A172 (cell line): Measurements from ENCODE around the gene SLC35E4. TPM values are rescaled to one million over a fixed set of nuclear protein-coding genes. Genes with fewer than 3 reads are reported as not detected.
A peak's percentile ranks its signal among the peaks of the same experiment; 100 is the strongest.
"Not testable (repeated sequence)": the region's sequence is repeated elsewhere in the genome, so short reads cannot be mapped to it uniquely, and the experiment has no call there.

ENCODE experiments used
- DNase-seq: peaks from one replicate; pipeline ENCODE4 v3.0.0-alpha.2; 2015; ENCODE audit warnings: low spot score
- total RNA-seq: library from RNA; depleted of rRNA; stranded (reverse); fragments of >200 nt; shearing (Covaris generic); gene quantifications from 2 replicates; pipeline ENCODE4 v1.2.3, GENCODE V29; 2014

SLC35E4 gene
- total RNA-seq, 1 experiment from 2014 or later: 8.1 TPM

GRCh38 chr22:30650508-30651116 lies 15.0 kb downstream of the SLC35E4 start:
- DNase-seq: no peak

DNA sequence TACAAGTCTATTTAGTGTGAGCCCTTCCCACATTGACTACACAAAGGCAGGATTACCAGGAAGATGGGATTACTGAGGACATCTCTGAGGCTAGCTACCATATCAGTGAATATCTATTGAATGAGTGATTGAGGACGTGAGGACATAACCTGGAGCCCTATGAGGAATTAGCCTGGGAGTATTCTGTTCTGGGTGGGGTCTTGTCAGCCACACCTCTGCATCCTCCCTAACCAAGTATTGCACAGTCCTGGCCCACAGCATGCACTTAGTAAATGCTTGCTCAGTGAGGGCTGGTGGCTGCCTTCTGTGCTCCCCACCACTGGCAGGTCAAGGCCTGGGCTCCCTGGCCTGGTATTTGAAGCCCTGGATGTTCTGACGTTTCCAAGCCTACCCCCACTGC lies 17.3 kb downstream of the SLC35E4 start:
- no peak for DNase-seq

- DNase-seq: no peak
Observed at GRCh38 chr22:30654361-30654760, 18.8 kb downstream of the SLC35E4 start.

DNA sequence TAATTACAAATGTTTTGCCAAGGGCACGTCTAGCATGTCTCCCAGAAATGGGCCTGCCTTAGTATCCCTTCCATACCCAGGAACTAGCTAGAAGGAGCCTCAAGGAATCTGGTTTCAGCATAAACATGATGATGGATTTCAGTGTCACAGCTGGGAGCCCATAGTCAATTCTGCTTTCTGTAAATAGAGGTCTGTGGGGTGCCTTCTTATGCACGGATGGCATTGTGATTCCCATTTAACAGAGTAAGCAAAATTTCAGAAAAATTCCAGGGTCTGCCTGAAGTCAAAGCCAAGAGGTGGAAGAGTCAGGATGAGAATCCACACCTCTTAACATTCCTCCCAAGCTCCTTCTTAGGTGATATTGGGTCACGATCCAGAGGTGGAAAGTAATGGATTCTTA lies 20.0 kb downstream of the SLC35E4 start:
- no peak for DNase-seq

DNA sequence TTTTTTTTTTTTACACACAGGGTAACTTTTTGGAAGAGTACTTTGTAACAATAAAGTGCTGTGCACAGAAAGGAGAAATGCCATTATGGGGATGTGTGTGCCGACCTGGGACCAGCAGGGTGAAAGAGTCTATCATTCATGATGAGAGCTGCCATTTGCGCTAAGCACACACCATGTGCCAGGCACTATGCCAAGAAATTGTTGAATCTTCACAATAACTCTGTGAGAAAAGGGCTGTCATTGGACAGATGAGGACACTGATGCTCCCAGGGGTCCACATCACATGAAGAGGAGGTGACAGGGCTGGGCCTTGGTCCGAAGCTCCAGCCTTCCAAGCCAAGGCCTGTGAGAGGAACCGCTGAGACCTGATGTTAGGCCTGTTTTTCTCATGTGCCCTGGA lies 26.5 kb downstream of the SLC35E4 start:
- no peak for DNase-seq

DNA sequence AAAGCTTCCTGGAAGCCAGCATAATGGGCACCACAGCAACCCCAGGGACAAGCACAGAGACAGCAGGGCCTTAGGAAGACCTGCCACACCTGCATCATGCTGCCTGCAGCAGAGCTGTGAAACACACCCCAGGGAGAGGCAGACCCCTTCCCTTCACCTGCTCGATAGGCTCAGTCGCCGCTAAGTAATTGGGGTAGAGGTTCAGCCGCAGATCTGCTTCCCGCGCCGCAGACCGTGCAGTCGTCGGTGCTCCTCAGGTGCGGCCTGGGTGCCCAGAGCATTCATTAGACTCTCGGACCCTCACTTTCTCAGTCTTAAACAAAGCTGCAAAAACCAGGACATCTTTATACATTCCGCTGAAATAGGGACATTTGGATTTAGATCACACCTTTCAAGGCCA lies 29.2 kb downstream of the SLC35E4 start:
- no peak for DNase-seq

- DNase-seq: no peak
Observed at GRCh38 chr22:30665266-30665665, 29.7 kb downstream of the SLC35E4 start.

DNA sequence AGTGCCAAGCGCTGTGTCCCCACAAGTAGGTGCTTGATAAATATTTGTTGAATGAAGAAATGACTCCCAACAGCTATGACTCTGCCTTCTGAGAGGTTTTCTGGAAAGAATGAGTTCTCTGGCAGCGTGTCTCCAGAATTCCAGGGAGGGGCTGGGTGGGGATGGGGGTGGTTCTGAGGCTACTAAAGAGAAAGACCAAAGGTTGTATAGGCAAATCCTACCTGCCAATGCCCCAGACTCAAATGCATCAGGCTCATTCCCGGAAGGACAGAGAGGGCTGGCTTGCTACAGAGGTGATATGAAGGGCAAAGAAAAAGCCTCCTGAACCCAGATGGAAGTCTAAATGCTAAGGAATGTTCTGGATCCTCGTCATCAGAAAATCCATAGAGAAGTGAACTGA lies 30.2 kb downstream of the SLC35E4 start:
- DNase-seq: no peak

DNA sequence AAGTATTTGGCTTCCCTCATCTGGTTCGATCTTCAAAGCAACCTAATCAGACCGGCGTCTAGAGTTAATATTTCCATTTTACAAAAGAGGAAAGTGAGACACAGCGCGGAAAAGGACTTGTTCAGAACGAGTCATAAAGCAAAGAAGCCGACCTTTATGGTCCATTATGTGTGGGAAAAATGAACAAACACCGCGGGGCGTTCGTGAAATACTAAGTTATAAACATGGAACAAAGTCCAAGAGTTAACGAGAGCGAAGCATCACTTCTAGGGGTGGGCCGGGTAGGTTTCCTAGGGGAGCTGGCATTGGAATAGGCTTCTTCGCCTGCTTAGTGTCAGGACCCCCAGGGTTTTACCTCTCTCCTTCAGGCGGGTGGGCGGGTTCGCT lies 31.5 kb downstream of the SLC35E4 start:
- DNase-seq: no peak

GRCh38 chr22:30667494-30668385 lies 32.2 kb downstream of the SLC35E4 start, which contains the start of gene DUSP18:
Gene DUSP18 (minus strand): TSS chr22:30667875. CDS start chr22:30664003, 3,872 bp downstream.
- peak; percentile 70 for DNase-seq

GRCh38 chr22:30668386-30668710 lies 32.8 kb downstream of the SLC35E4 start:
- DNase-seq: no peak

- DNase-seq: no peak
Observed at GRCh38 chr22:30671071-30671470, 35.5 kb downstream of the SLC35E4 start.

GRCh38 chr22:30673136-30673535 lies 37.6 kb downstream of the SLC35E4 start:
- no peak for DNase-seq

- DNase-seq: no peak
Observed at GRCh38 chr22:30674482-30674881, 38.9 kb downstream of the SLC35E4 start.

GRCh38 chr22:30675436-30675835 lies 39.9 kb downstream of the SLC35E4 start:
- no peak for DNase-seq

- not testable (repeated sequence) for DNase-seq
Observed at GRCh38 chr22:30676565-30676964, 41.0 kb downstream of the SLC35E4 start.

GRCh38 chr22:30679895-30680690 lies 44.5 kb downstream of the SLC35E4 start:
- DNase-seq: not testable (repeated sequence)

DNA sequence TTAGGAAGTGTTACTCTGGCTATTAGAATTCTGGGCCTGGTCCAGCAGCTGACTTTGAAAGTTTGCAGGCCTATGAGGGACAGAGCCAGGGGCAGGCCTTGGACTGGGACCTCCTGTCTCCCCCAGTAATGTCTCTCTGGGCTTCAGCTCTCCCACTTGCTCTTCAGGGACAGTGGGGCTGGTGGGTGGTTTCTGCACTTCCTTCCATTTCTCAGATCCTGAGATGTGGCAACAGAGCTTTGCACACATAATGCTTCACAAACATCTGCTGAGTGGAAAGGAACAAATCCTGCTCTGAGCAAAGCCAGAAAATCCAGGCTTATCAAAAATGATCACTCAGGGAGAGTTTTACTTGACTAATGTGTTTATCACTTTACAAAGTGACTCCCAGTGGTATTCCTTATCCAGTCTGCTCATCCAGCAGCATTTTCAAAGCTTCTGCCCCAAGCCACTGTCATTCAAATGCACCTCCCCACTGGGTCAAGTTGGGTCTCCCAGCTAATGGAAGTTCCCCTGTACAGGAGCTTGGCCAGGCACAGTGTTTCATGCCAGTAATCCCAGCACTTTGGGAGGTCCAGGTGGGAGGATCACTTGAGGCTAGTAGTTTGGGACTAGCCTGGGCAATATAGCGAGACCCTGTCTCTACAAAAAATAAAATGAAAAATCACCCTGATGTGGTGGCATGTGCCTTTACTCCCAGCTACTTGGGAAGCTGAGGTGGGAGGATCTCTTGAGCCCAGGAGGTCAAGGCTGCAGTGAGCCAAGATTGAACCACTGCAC lies 45.6 kb downstream of the SLC35E4 start:
- no peak for DNase-seq

GRCh38 chr22:30681831-30682230 lies 46.2 kb downstream of the SLC35E4 start:
- DNase-seq: no peak

GRCh38 chr22:30685178-30685577 lies 49.6 kb downstream of the SLC35E4 start:
- DNase-seq: no peak

DNA sequence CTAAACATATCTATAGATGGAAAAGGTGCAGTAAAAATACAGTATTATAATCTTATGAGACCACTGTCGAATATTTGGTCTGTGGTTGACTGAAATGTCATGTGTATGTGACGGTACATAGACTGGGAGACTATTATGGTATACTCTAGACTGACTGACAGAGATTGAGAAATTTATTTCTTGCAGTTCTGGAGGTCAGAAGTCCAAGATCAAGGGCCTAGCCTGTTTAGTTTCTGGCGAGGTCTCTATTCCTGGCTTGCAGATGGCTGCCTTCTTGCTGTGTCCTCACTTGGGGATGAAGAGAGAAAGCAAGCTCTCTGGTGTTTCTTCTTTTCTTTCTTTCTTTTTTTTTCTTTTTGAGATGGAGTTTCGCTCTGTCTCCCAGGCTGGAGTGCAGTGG lies 51.8 kb downstream of the SLC35E4 start:
- DNase-seq: no peak

DNA sequence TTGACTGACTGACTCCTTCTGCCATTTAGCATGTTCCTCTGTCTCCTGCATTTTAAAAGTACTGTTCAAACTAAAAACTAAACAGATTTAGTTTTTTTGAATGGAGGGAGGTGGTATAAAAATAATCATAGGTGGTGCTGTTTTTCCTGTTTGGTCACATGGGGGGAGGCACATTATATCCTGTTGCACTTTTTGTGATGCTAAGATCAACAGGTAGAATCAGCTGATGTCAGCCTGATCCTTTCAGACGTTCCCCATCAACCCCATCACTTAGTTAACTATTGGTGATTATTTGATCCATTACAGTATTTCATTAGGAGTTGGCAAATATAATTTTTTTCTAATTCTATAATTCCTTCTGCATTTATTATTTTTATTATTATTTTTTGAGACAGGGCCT lies 54.0 kb downstream of the SLC35E4 start:
- DNase-seq: no peak
